ENCODE results near the gene TMEM234.

DNA sequence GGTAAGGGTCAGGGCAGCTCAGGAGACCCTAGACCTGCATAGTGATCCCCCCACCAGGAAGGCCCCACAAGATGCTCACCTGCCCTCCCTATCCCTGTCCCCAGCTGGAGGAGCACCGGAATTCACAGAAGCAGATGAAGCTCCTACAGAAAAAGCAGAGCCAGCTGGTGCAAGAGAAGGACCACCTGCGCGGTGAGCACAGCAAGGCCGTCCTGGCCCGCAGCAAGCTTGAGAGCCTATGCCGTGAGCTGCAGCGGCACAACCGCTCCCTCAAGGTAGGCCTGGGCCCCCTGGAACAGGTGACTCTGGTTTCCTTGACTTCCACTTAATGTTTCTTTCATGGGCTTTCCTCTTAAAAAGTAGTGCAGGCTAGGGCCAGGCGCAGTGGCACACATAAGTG is 34.3 kb downstream of the TMEM234 start:
- TF ChIP-seq POLR2AphosphoS5 (IDR thresholded peaks at IDR 0.05; ENCODE audit: low read depth, low read length) (no peak), SIN3A (IDR thresholded peaks at IDR 0.05; ENCODE audit: borderline replicate concordance, insufficient read depth, low read depth, low read length) (no peak), TCF7L2 (IDR thresholded peaks at IDR 0.05; ENCODE audit: low read depth, low read length) (no peak)
- TF ChIP-seq, protein P1, sequence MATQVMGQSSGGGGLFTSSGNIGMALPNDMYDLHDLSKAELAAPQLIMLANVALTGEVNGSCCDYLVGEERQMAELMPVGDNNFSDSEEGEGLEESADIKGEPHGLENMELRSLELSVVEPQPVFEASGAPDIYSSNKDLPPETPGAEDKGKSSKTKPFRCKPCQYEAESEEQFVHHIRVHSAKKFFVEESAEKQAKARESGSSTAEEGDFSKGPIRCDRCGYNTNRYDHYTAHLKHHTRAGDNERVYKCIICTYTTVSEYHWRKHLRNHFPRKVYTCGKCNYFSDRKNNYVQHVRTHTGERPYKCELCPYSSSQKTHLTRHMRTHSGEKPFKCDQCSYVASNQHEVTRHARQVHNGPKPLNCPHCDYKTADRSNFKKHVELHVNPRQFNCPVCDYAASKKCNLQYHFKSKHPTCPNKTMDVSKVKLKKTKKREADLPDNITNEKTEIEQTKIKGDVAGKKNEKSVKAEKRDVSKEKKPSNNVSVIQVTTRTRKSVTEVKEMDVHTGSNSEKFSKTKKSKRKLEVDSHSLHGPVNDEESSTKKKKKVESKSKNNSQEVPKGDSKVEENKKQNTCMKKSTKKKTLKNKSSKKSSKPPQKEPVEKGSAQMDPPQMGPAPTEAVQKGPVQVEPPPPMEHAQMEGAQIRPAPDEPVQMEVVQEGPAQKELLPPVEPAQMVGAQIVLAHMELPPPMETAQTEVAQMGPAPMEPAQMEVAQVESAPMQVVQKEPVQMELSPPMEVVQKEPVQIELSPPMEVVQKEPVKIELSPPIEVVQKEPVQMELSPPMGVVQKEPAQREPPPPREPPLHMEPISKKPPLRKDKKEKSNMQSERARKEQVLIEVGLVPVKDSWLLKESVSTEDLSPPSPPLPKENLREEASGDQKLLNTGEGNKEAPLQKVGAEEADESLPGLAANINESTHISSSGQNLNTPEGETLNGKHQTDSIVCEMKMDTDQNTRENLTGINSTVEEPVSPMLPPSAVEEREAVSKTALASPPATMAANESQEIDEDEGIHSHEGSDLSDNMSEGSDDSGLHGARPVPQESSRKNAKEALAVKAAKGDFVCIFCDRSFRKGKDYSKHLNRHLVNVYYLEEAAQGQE (IDR thresholded peaks at IDR 0.05; ENCODE audit: insufficient read depth in 1 of 2, low read depth in 2 of 2, low read length in 1 of 2), result no peak
- TF ChIP-seq, protein P2, sequence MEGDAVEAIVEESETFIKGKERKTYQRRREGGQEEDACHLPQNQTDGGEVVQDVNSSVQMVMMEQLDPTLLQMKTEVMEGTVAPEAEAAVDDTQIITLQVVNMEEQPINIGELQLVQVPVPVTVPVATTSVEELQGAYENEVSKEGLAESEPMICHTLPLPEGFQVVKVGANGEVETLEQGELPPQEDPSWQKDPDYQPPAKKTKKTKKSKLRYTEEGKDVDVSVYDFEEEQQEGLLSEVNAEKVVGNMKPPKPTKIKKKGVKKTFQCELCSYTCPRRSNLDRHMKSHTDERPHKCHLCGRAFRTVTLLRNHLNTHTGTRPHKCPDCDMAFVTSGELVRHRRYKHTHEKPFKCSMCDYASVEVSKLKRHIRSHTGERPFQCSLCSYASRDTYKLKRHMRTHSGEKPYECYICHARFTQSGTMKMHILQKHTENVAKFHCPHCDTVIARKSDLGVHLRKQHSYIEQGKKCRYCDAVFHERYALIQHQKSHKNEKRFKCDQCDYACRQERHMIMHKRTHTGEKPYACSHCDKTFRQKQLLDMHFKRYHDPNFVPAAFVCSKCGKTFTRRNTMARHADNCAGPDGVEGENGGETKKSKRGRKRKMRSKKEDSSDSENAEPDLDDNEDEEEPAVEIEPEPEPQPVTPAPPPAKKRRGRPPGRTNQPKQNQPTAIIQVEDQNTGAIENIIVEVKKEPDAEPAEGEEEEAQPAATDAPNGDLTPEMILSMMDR (IDR thresholded peaks at IDR 0.05), result no peak

Measured in Panc1 (cell line).